GM18909 (cell line): ENCODE data around the gene DTD2.

Experiments
- ATAC-seq: cut with Tn5 transposase; IDR thresholded peaks from one replicate; pipeline ENCODE4 v1.9.1; 2021; ENCODE audit warnings: mild to moderate bottlenecking; ENCODE audit not compliant: unreplicated experiment, poor library complexity

The DTD2 gene

GRCh38 chr14:31410048-31410650 is 47.2 kb downstream of the DTD2 start:
- no peak for ATAC-seq

- no peak for ATAC-seq
These were observed 48.9 kb downstream of the DTD2 start for GRCh38 chr14:31408421-31408820.

- no peak for ATAC-seq
These were observed 51.6 kb downstream of the DTD2 start for GRCh38 chr14:31405599-31406232.

- no peak for ATAC-seq
These were observed 52.2 kb downstream of the DTD2 start for GRCh38 chr14:31405106-31405505.

GRCh38 chr14:31403707-31404106 is 53.6 kb downstream of the DTD2 start:
- no peak for ATAC-seq

- ATAC-seq = no peak
These were observed 54.4 kb downstream of the DTD2 start for GRCh38 chr14:31402764-31403439.

- no peak for ATAC-seq
These were observed 55.9 kb downstream of the DTD2 start for GRCh38 chr14:31401369-31401932.

GRCh38 chr14:31400031-31400638 is 57.2 kb downstream of the DTD2 start:
- no peak for ATAC-seq
